IMR-90 (cell line): Measurements from ENCODE around the gene RTN4RL2. TPM values are rescaled to one million over a fixed set of nuclear protein-coding genes. Genes with fewer than 3 reads are reported as not detected.

Experiments used
- ATAC-seq: fragments of 200-7000 bp; cut with Tn5 transposase; 2 replicates; pipeline ENCODE4 v1.9.1; 2020; ENCODE audit warnings: low read depth, mild to moderate bottlenecking, moderate library complexity
- BruUV-seq: library from RNA; stranded (reverse); fragments of 400-500 nt; replicated peaks from 2 replicates; lab custom pipeline; 2021; lab: Mats Ljungman, UMichigan
- CTCF ChIA-PET: fragments of 300-600 bp; formaldehyde crosslinking; extraction: SDS; loops from one replicate; lab custom pipeline; 2021; ENCODE audit warnings: antibody characterized with exemption; lab: Yijun Ruan, JAX
- POLR2A ChIA-PET: fragments of 300-600 bp; sonication (Branson Sonifier 250); formaldehyde crosslinking; loops from one replicate; lab custom pipeline; 2022; ENCODE audit warnings: antibody characterized with exemption; ENCODE audit not compliant: unreplicated experiment; lab: Charles Lee
- DNase-seq: peaks from one replicate; pipeline ENCODE4 v3.0.0; 2013
- H2AFZ ChIP-seq: replicated peaks from 2 replicates; pipeline ENCODE3; 2013; ENCODE audit warnings: low read length, mild to moderate bottlenecking; ENCODE audit not compliant: poor library complexity
- H2AK5ac ChIP-seq: 2 replicates; pipeline ENCODE4 v1.6.1; 2013; ENCODE audit warnings: low read depth, low read length, inconsistent platforms
- H2AK9ac ChIP-seq: replicated peaks from 2 replicates; pipeline ENCODE3; 2013; ENCODE audit warnings: mild to moderate bottlenecking, low read depth, low read length, moderate library complexity; ENCODE audit not compliant: poor library complexity
- H2BK120ac ChIP-seq: 2 replicates; pipeline ENCODE4 v1.6.1; 2013; ENCODE audit warnings: low read depth, low read length, inconsistent platforms
- H2BK15ac ChIP-seq: 3 replicates; pipeline ENCODE4 v1.6.1; 2013; ENCODE audit warnings: low read depth, low read length, inconsistent platforms
- H2BK20ac ChIP-seq: 2 replicates; pipeline ENCODE4 v1.6.1; 2013; ENCODE audit warnings: low read depth, mild to moderate bottlenecking, inconsistent platforms, low read length, moderate library complexity
- H2BK5ac ChIP-seq: 2 replicates; pipeline ENCODE4 v1.6.1; 2013; ENCODE audit warnings: mild to moderate bottlenecking, low read depth, low read length, inconsistent platforms; ENCODE audit not compliant: poor library complexity, severe bottlenecking
- H3K14ac ChIP-seq: replicated peaks from 2 replicates; pipeline ENCODE4 v1.6.1; 2013; ENCODE audit warnings: low read depth, low read length, inconsistent platforms
- H3K18ac ChIP-seq: 2 replicates; pipeline ENCODE4 v1.6.1; 2013; ENCODE audit warnings: low read depth, low read length, control low read depth
- H3K23ac ChIP-seq: 2 replicates; pipeline ENCODE4 v1.6.1; 2013; ENCODE audit warnings: low read depth, low read length, inconsistent platforms
- H3K27ac ChIP-seq: 2 replicates; pipeline ENCODE4 v1.5.1; 2013; ENCODE audit warnings: mild to moderate bottlenecking, control low read depth, low read length; ENCODE audit not compliant: insufficient read depth
- H3K27me3 ChIP-seq: 2 replicates; pipeline ENCODE4 v1.6.1; 2013; ENCODE audit warnings: low read length; ENCODE audit not compliant: control insufficient read depth, insufficient read depth
- H3K36me3 ChIP-seq: 2 replicates; pipeline ENCODE4 v1.6.1; 2013; ENCODE audit warnings: low read length, mixed read lengths; ENCODE audit not compliant: control insufficient read depth, insufficient read depth
- H3K4ac ChIP-seq: 2 replicates; pipeline ENCODE4 v1.6.1; 2013; ENCODE audit warnings: low read depth, low read length, inconsistent platforms
- H3K4me1 ChIP-seq: 2 replicates; pipeline ENCODE4 v1.6.1; 2013; ENCODE audit warnings: low read length, mixed read lengths; ENCODE audit not compliant: control insufficient read depth, insufficient read depth
- H3K4me2 ChIP-seq: 2 replicates; pipeline ENCODE4 v1.6.1; 2013; ENCODE audit warnings: low read depth, mild to moderate bottlenecking, control low read depth, low read length, moderate library complexity
- H3K4me3 ChIP-seq: 2 replicates; pipeline ENCODE4 v1.5.1; 2013; ENCODE audit warnings: low read depth, mild to moderate bottlenecking, control low read depth, low read length, moderate library complexity; ENCODE audit not compliant: insufficient read depth
- H3K56ac ChIP-seq: 2 replicates; pipeline ENCODE4 v1.6.1; 2013; ENCODE audit warnings: low read length, inconsistent platforms; ENCODE audit not compliant: insufficient read depth; ENCODE audit errors: extremely low read depth
- H3K79me1 ChIP-seq, 2 experiments: 2 replicates each; pipeline ENCODE4 v1.6.1; 2013; ENCODE audit warnings: low read length in 2 of 2, inconsistent platforms in 1 of 2, low read depth in 1 of 2
- H3K9ac ChIP-seq: 2 replicates; pipeline ENCODE4 v1.6.1; 2013; ENCODE audit warnings: low read depth, low read length, control low read depth
- H3K9me1 ChIP-seq: 2 replicates; pipeline ENCODE4 v1.6.1; 2013; ENCODE audit warnings: low read length, inconsistent platforms; ENCODE audit not compliant: insufficient read depth
- H3K9me3 ChIP-seq: 2 replicates; pipeline ENCODE4 v1.6.1; 2013; ENCODE audit warnings: low read length; ENCODE audit not compliant: control insufficient read depth, insufficient read depth
- H4K20me1 ChIP-seq: 2 replicates; pipeline ENCODE4 v1.6.1; 2013; ENCODE audit warnings: low read length, inconsistent platforms; ENCODE audit not compliant: insufficient read depth
- H4K5ac ChIP-seq: 2 replicates; pipeline ENCODE4 v1.6.1; 2013; ENCODE audit warnings: mild to moderate bottlenecking, low read depth, low read length, control low read depth
- H4K8ac ChIP-seq, 2 experiments: 2 replicates each; pipeline ENCODE4 v1.6.1; 2013; ENCODE audit warnings: low read depth in 2 of 2, low read length in 2 of 2, control low read depth in 1 of 2, inconsistent platforms in 1 of 2
- H4K91ac ChIP-seq: 2 replicates; pipeline ENCODE4 v1.6.1; 2013; ENCODE audit warnings: low read depth, low read length, inconsistent platforms; ENCODE audit not compliant: insufficient read depth
- BHLHE40 ChIP-seq: fragments of 150-350 bp; IDR thresholded peaks from 2 replicates; pipeline ENCODE4 v1.6.1; 2016; ENCODE audit warnings: mild to moderate bottlenecking, low read depth, low read length
- CEBPB ChIP-seq: IDR thresholded peaks from 2 replicates; pipeline ENCODE4 v1.6.1; 2012; ENCODE audit warnings: low read depth, low read length, improper control_type of control experiment
- CHD1 ChIP-seq: IDR thresholded peaks from 2 replicates; pipeline ENCODE4 v1.6.1; 2012; ENCODE audit warnings: low read depth, low read length, improper control_type of control experiment
- CTCF ChIP-seq: conservative IDR thresholded peaks from 2 replicates; pipeline ENCODE4 v1.5.1; 2012; ENCODE audit warnings: mild to moderate bottlenecking, low read depth, low read length, improper control_type of control experiment
- ELK1 ChIP-seq: fragments of 150-350 bp; IDR thresholded peaks from 2 replicates; pipeline ENCODE4 v1.6.1; 2016; ENCODE audit warnings: low read depth, mild to moderate bottlenecking, low read length, moderate library complexity, borderline replicate concordance
- FOS ChIP-seq: fragments of 150-350 bp; IDR thresholded peaks from 2 replicates; pipeline ENCODE4 v1.6.1; 2016; ENCODE audit warnings: low read depth, low read length
- MAFK ChIP-seq: IDR thresholded peaks from 2 replicates; pipeline ENCODE4 v1.6.1; 2012; ENCODE audit warnings: low read depth, low read length, improper control_type of control experiment
- MAZ ChIP-seq: IDR thresholded peaks from 2 replicates; pipeline ENCODE4 v1.6.1; 2012; ENCODE audit warnings: low read depth, mild to moderate bottlenecking, low read length, improper control_type of control experiment, moderate library complexity, borderline replicate concordance
- MXI1 ChIP-seq: IDR thresholded peaks from 2 replicates; pipeline ENCODE4 v1.6.1; 2012; ENCODE audit warnings: low read depth, mild to moderate bottlenecking, low read length, moderate library complexity, borderline replicate concordance
- NFE2L2 ChIP-seq: fragments of 150-350 bp; IDR thresholded peaks from 2 replicates; pipeline ENCODE4 v1.6.1; 2016; ENCODE audit warnings: low read depth, mild to moderate bottlenecking, low read length
- POLR2A ChIP-seq: IDR thresholded peaks from 2 replicates; pipeline ENCODE4 v1.6.1; 2012; ENCODE audit warnings: mild to moderate bottlenecking, low read depth, low read length
- RAD21 ChIP-seq: IDR thresholded peaks from 2 replicates; pipeline ENCODE4 v1.6.1; 2012; ENCODE audit warnings: low read length, improper control_type of control experiment
- RCOR1 ChIP-seq: IDR thresholded peaks from 2 replicates; pipeline ENCODE4 v1.6.1; 2012; ENCODE audit warnings: mild to moderate bottlenecking, low read length, improper control_type of control experiment; ENCODE audit not compliant: insufficient replicate concordance
- RFX5 ChIP-seq: IDR thresholded peaks from 2 replicates; pipeline ENCODE4 v1.8.0; 2012; ENCODE audit warnings: low read depth, mild to moderate bottlenecking, low read length, moderate library complexity
- SMC3 ChIP-seq: fragments of 150-350 bp; IDR thresholded peaks from 2 replicates; pipeline ENCODE4 v1.6.1; 2016; ENCODE audit warnings: low read depth, mild to moderate bottlenecking, antibody characterized with exemption, low read length, moderate library complexity
- USF2 ChIP-seq: fragments of 150-350 bp; IDR thresholded peaks from 2 replicates; pipeline ENCODE4 v1.6.1; 2017; ENCODE audit warnings: mild to moderate bottlenecking, antibody characterized with exemption, low read length, low read depth
- whole genome bisulfite sequencing, 2 experiments: methylation state at CpG; one replicate each; pipeline versions ENCODE4 v1.1.5 to v1.1.7; 2013; ENCODE audit warnings: missing lambda C conversion rate in 2 of 2; ENCODE audit not compliant: insufficient read length in 1 of 2; ENCODE audit errors: extremely low coverage in 2 of 2; 5-methylcytosine and 5-hydroxymethylcytosine counted together
- dilution Hi-C: fragments of 300-500 bp; cut with HindIII; formaldehyde crosslinking; loops from one replicate; pipeline ENCODE4 v1.14.3; 2018; ENCODE audit warnings: low sequenced_read_pairs; ENCODE audit not compliant: unreplicated experiment
- in situ Hi-C: fragments of 300-500 bp; cut with MboI; formaldehyde crosslinking; loops from 3 replicates; pipeline ENCODE4 v1.14.3; 2019; ENCODE audit warnings: low sequenced_read_pairs, inconsistent platforms, mixed read lengths
- intact Hi-C: fragments of 100-400 bp; cut with micrococcal nuclease; formaldehyde crosslinking; loops from 2 replicates; pipeline ENCODE4 v1.10.0; 2022
- polyA plus RNA-seq, 3 experiments: library from polyadenylated mRNA; depleted of rRNA; stranded (reverse); fragments of >200 nt; gene quantifications; 2 replicates each; pipeline ENCODE4 v1.2.3, GENCODE V29; 2012; ENCODE audit warnings: low replicate concordance in 1 of 3
- total RNA-seq: library from RNA; depleted of rRNA; stranded (reverse); fragments of >200 nt; gene quantifications from 2 replicates; pipeline ENCODE4 v1.2.3, GENCODE V29; 2012

Gene RTN4RL2
- total and polyA plus RNA-seq, 2 of the 4 experiments (the other 2 are of a cell fraction) = 1.5 TPM; not detected in 1

GRCh38 chr11:57468276-57468675, 7.9 kb downstream of the RTN4RL2 start:
- Histone ChIP-seq H2BK120ac (no peak overlapping the region), H3K79me1 (no peaks in the 10 kb centered on the region), H3K4me1 (no peaks in the 10 kb centered on the region), H2AK9ac (no peak overlapping the region), H3K9me3 (no peaks in the 10 kb centered on the region), H3K4ac (no peak overlapping the region), H2BK5ac (no peak overlapping the region), H3K4me2 (no peak overlapping the region), H4K20me1 (no peaks in the 10 kb centered on the region; the same call in 1 of the 2 replicates), H4K8ac (no peak overlapping the region), H2AFZ (peak overlapping the region; percentile 1), H3K9me1 (no peaks in the 10 kb centered on the region), H2AK5ac (no peak overlapping the region), H4K5ac (no peak overlapping the region), H3K27me3 (peaks cover 15% of the 10 kb centered on the region; the same call in 1 of the 2 replicates), H3K18ac (no peak overlapping the region), H3K23ac (no peak overlapping the region), H2BK20ac (no peak overlapping the region), H3K9ac (no peak overlapping the region), H3K4me3 (no peak overlapping the region), H4K91ac (no peak overlapping the region), H3K56ac (no peak overlapping the region), H3K27ac (no peak overlapping the region), H3K36me3 (no peaks in the 10 kb centered on the region), H3K14ac (no peak overlapping the region), H2BK15ac (no peak overlapping the region)
- in situ Hi-C loops = no loop called here
- no TSS peak for BruUV-seq
- ChIA-PET POLR2A (no interaction called here), CTCF (no interaction called here)
- no peak for DNase-seq
- 60% methylated on average over 1 of the region's 4 CpGs; no CpG with 5 or more reads in 1 of the 2 experiments for WGBS, 2 experiments
- intact Hi-C loops = no loop called here
- no peak for ATAC-seq
- dilution Hi-C loops = no loop called here
- TF ChIP-seq BHLHE40 = no peak
- no peak for TF ChIP-seq NFE2L2
- TF ChIP-seq RAD21 = no peak
- TF ChIP-seq USF2 = no peak
- no peak for TF ChIP-seq RCOR1
- TF ChIP-seq CTCF = no peak
- no peak for TF ChIP-seq CEBPB
- TF ChIP-seq FOS = no peak
- TF ChIP-seq MAZ = no peak
- no peak for TF ChIP-seq RFX5
- TF ChIP-seq CHD1 = no peak
- TF ChIP-seq ELK1 = no peak
- no peak for TF ChIP-seq SMC3
- no peak for TF ChIP-seq MAFK
- no peak for TF ChIP-seq POLR2A
- TF ChIP-seq MXI1 = no peak
